Panc1 (cell line): Measurements from ENCODE around the gene APEX1.

Experiments used
- CTCF ChIP-seq: fragments of 450-650 bp; IDR thresholded peaks from 2 replicates; pipeline ENCODE4 v1.5.1; 2017; ENCODE audit warnings: mild to moderate bottlenecking
- POLR2AphosphoS5 ChIP-seq: IDR thresholded peaks from 2 replicates; pipeline ENCODE4 v1.6.1; 2012; ENCODE audit warnings: mild to moderate bottlenecking, low read depth, low read length, moderate library complexity
- REST ChIP-seq, 2 experiments: IDR thresholded peaks; 2 replicates each; pipeline ENCODE4 v1.6.1; 2011 to 2012; ENCODE audit warnings: low read depth in 2 of 2, control low read depth in 1 of 2, low read length in 1 of 2, mild to moderate bottlenecking in 1 of 2, moderate library complexity in 1 of 2; ENCODE audit not compliant: insufficient read depth in 1 of 2
- SIN3A ChIP-seq: IDR thresholded peaks from 2 replicates; pipeline ENCODE4 v1.6.1; 2012; ENCODE audit warnings: low read depth, mild to moderate bottlenecking, low read length, moderate library complexity, borderline replicate concordance; ENCODE audit not compliant: insufficient read depth
- TCF7L2 ChIP-seq: IDR thresholded peaks from 2 replicates; pipeline ENCODE4 v1.6.1; 2011; ENCODE audit warnings: mild to moderate bottlenecking, low read depth, low read length, inconsistent platforms

- TF ChIP-seq CTCF (no peak), POLR2AphosphoS5 (no peak), SIN3A (no peak), REST (IDR thresholded peaks at IDR 0.05; ENCODE audit: insufficient read depth in 1 of 2, low read depth in 2 of 2, low read length in 1 of 2) (no peak), TCF7L2 (no peak)
Measured at GRCh38 chr14:20470603-20470901, 15.5 kb downstream of the APEX1 start.
